Sigmoid colon (tissue), 7 donors: ENCODE data around the gene PLK2. TPM values are rescaled to one million over a fixed set of nuclear protein-coding genes. Genes with fewer than 3 reads are reported as not detected.

ENCODE experiments used
- DNase-seq: peaks from one replicate; pipeline ENCODE4 v3.0.0-alpha.2; 2019
- H3K27ac ChIP-seq, 4 donors: fragments of 200-600 bp; sonication (generic); one replicate each; pipeline ENCODE4 v1.5.1; 2016 to 2019; ENCODE audit warnings: mild to moderate bottlenecking in 1 of 4
- H3K27me3 ChIP-seq, 3 donors: fragments of 200-600 bp; sonication (generic); one replicate each; pipeline ENCODE4 v1.5.1; 2019; ENCODE audit warnings: mild to moderate bottlenecking in 1 of 3
- H3K36me3 ChIP-seq, 4 donors: fragments of 200-600 bp; sonication (generic); one replicate each; pipeline ENCODE4 v1.5.1; 2016 to 2019
- H3K4me1 ChIP-seq, 4 donors: fragments of 200-600 bp; sonication (generic); one replicate each; pipeline ENCODE4 v1.5.1; 2017 to 2019
- H3K4me3 ChIP-seq, 4 donors: fragments of 200-600 bp; sonication (generic); one replicate each; pipeline ENCODE4 v1.5.1; 2017 to 2019; ENCODE audit warnings: mild to moderate bottlenecking in 2 of 4, moderate library complexity in 1 of 4
- H3K9me3 ChIP-seq, 4 donors: fragments of 200-600 bp in 3 of 4; sonication (generic) in 3 of 4; one replicate each; pipeline versions ENCODE4 v1.5.1 to v1.6.1; 2013 to 2019
- EP300 ChIP-seq, 4 donors: sonication (generic); formaldehyde crosslinking; IDR thresholded peaks; one replicate each; pipeline ENCODE4 v1.6.1; 2017; ENCODE audit warnings: antibody characterized with exemption in 4 of 4
- POLR2A ChIP-seq, 2 donors: fragments of 450-650 bp; IDR thresholded peaks; one replicate each; pipeline ENCODE4 v1.6.1; 2016; ENCODE audit warnings: antibody characterized with exemption in 2 of 2, mild to moderate bottlenecking in 2 of 2, moderate library complexity in 2 of 2
- POLR2AphosphoS5 ChIP-seq, 4 donors: sonication (generic); formaldehyde crosslinking; IDR thresholded peaks; one replicate each; pipeline ENCODE4 v1.6.1; 2017; ENCODE audit warnings: antibody characterized with exemption in 4 of 4
- WGBS, 2 donors: extraction: QIAGEN DNeasy Blood & Tissue Kit; methylation state at CpG; one replicate each; pipeline ENCODE4 v1.1.7; 2013; 5-methylcytosine and 5-hydroxymethylcytosine counted together
- intact Hi-C: fragments of 100-400 bp; cut with DNase I; formaldehyde crosslinking; loops from one replicate; pipeline ENCODE4 v1.15.1; 2023
- polyA plus RNA-seq, 3 donors: library from polyadenylated mRNA; stranded (reverse); fragments of 200-250 nt; gene quantifications; one replicate each; pipeline ENCODE4 v1.2.3, GENCODE V29; 2013
- total RNA-seq, 4 donors: library from RNA; depleted of rRNA; stranded (reverse); fragments of >200 nt; gene quantifications; one replicate each; pipeline ENCODE4 v1.1.0, GENCODE V29; 2016
- TF ChIP-seq, protein P1 (sequence below), 4 experiments: fragments of 450-650 bp in 3 of 4; fragments of 200-600 bp in 1 of 4; IDR thresholded peaks; one replicate each; pipeline ENCODE4 v1.5.1; 2016 to 2019; ENCODE audit warnings: antibody characterized with exemption in 4 of 4, mild to moderate bottlenecking in 3 of 4, moderate library complexity in 2 of 4
- donor health status: healthy with polysubstance abuse.
- donor health status: Bipolar disorder and iron deficiency.
- donor health status: healthy.

PLK2 gene
- total and polyA plus RNA-seq, 7 donors: 6.4 to 46.3 (median 19.3) TPM

DNA sequence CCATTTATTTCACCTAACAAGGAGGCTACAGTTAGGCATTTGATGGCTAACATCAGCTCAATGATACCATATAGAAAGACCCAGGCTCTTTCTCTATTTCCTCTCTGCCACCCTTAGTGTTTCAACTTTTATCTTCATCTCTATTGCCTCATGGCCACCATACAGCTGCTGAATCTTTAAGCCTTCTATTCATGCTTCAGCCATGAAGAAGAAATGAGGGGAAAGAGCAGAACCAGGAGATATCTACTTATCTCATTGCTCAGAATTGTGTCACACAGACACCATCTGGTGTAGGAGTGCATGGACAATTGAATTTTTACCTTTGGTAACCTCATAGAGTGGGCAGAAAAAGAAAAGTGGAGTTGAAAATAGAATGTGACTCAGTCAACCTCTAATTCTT lies 38.0 kb upstream of the PLK2 start:
- intact Hi-C loops: no loop called here
- H3K27ac ChIP-seq: no peak overlapping the region
- no peak for DNase-seq
- H3K36me3 ChIP-seq: no peaks in the 10 kb centered on the region
- H3K9me3 ChIP-seq: no peaks in the 10 kb centered on the region
- H3K4me1 ChIP-seq: no peaks in the 10 kb centered on the region
- H3K4me3 ChIP-seq: no peak overlapping the region
- TF ChIP-seq POLR2AphosphoS5 (IDR thresholded peaks at IDR 0.05) (no peak), EP300 (IDR thresholded peaks at IDR 0.05) (no peak), POLR2A (IDR thresholded peaks at IDR 0.05) (no peak)
- TF ChIP-seq, protein P1, sequence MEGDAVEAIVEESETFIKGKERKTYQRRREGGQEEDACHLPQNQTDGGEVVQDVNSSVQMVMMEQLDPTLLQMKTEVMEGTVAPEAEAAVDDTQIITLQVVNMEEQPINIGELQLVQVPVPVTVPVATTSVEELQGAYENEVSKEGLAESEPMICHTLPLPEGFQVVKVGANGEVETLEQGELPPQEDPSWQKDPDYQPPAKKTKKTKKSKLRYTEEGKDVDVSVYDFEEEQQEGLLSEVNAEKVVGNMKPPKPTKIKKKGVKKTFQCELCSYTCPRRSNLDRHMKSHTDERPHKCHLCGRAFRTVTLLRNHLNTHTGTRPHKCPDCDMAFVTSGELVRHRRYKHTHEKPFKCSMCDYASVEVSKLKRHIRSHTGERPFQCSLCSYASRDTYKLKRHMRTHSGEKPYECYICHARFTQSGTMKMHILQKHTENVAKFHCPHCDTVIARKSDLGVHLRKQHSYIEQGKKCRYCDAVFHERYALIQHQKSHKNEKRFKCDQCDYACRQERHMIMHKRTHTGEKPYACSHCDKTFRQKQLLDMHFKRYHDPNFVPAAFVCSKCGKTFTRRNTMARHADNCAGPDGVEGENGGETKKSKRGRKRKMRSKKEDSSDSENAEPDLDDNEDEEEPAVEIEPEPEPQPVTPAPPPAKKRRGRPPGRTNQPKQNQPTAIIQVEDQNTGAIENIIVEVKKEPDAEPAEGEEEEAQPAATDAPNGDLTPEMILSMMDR (IDR thresholded peaks at IDR 0.05): no peak
- no peaks in the 10 kb centered on the region for H3K27me3 ChIP-seq

DNA sequence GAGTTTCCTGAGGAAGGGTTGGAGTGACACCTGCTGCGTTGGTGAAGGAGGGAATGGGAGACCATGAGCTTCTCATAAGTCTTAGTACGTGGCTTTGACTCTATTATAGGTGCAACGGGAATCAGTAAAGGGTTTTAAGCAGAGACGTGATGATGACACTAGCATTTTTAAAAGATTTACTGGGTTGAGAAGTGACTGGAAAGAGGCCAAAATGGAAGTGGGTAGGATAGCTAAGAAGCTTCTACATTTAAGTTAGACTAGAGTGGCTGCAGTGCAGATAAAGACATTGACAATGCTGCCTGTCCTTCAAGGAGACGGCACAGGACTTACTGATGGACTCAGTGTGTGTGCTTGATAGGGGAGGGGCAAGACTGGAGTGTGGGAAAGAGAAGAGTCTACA lies 37.5 kb upstream of the PLK2 start:
- DNase-seq: no peak
- Histone ChIP-seq H3K4me1 (no peaks in the 10 kb centered on the region), H3K36me3 (no peaks in the 10 kb centered on the region), H3K27me3 (no peaks in the 10 kb centered on the region), H3K27ac (no peak overlapping the region), H3K4me3 (no peak overlapping the region), H3K9me3 (no peaks in the 10 kb centered on the region)
- 73 to 77% methylated on average over 5 of the region's 5 CpGs for WGBS, 2 donors
- intact Hi-C loops: no loop called here
- TF ChIP-seq POLR2A (IDR thresholded peaks at IDR 0.05) (no peak), POLR2AphosphoS5 (IDR thresholded peaks at IDR 0.05) (no peak), EP300 (IDR thresholded peaks at IDR 0.05) (no peak)
- TF ChIP-seq, protein P1 (IDR thresholded peaks at IDR 0.05): no peak

DNA sequence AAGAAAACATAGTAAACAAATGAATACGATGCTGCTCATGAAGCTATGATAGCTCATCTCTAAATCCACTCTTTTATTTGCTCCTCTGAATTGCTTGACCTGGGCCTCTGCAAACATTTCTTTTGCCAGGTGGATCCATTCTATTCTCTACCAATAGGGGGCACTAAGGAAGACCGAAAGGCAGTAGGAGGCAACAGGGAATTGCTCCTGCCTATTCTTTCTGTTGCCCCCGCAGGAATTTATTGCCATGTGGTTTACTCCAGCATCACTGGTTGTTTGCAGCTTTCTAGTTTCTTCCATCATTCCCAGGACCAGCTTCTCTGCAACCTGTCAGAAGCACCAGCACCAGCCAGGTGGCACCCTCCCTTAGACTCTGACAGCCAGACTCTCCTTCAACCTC lies 36.6 kb upstream of the PLK2 start:
- Histone ChIP-seq H3K27ac (no peak overlapping the region), H3K36me3 (no peaks in the 10 kb centered on the region), H3K4me1 (no peaks in the 10 kb centered on the region), H3K9me3 (no peaks in the 10 kb centered on the region), H3K27me3 (no peaks in the 10 kb centered on the region), H3K4me3 (no peak overlapping the region)
- TF ChIP-seq POLR2AphosphoS5 (IDR thresholded peaks at IDR 0.05) (no peak), POLR2A (IDR thresholded peaks at IDR 0.05) (no peak), EP300 (IDR thresholded peaks at IDR 0.05) (no peak)
- TF ChIP-seq, protein P1 (IDR thresholded peaks at IDR 0.05): no peak
- DNase-seq: no peak
- intact Hi-C loops: no loop called here
- WGBS, 2 donors: 32 to 75% methylated on average over 3 of the region's 3 CpGs

DNA sequence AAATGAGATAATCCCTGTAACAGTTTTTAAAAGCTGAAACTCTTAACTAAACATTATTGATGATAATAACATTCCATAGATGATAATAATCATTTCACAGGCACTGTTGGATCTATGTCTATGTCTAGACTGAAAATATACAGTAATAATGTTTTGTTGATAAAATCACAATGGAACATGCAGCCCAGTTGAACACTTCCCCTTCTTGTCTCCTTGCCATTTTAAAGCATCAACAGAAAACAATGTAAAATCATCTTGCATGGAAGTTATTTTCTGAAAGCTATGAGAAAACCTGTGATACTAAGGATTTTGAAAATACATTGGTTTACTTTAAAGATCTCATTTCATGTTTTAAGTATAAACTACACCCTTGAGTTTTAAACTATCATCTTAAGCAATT lies 33.3 kb upstream of the PLK2 start:
- Histone ChIP-seq H3K9me3 (no peaks in the 10 kb centered on the region), H3K27ac (no peak overlapping the region), H3K4me1 (no peaks in the 10 kb centered on the region), H3K27me3 (no peaks in the 10 kb centered on the region), H3K4me3 (no peak overlapping the region), H3K36me3 (no peaks in the 10 kb centered on the region)
- intact Hi-C loops: no loop called here
- no peak for DNase-seq
- TF ChIP-seq, protein P1 (IDR thresholded peaks at IDR 0.05): no peak
- TF ChIP-seq POLR2A (IDR thresholded peaks at IDR 0.05): no peak
- no peak for TF ChIP-seq EP300 (IDR thresholded peaks at IDR 0.05)
- no peak for TF ChIP-seq POLR2AphosphoS5 (IDR thresholded peaks at IDR 0.05)

DNA sequence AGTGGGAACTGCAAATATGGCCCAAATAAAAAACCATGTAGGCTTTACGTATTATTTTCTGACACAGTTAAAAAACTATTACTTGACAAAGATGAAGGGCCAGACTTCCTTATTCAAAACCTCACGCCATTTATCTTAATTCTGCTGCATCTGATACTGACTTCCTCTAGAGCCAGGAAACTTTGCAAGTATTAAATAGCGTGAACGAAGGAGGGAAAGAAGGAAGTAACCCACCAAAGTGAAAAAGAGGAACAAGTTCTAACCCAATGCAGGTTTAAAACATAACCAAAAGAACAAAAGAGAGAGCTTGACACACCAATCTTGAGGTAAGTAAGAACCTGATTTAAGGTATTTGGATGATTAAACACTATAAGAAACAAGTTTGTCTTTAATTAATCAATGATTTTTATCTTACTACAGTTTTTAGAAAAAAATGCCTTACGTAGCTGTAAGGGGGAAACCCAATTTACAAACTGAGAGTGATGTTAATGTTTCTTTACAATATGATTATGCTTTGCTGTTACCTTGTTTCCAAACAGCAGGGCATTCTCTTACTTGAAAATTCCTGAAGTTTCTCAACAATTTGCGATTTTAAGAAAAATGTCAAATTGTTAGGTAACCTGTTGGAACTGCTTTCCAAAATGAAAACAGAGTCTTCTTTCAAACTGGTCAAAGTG lies 31.5 kb upstream of the PLK2 start, which contains the start of gene GAPT:
GAPT (plus strand) TSS at position 220 of the 677 bp plus-strand sequence. CDS start 3,102 bp downstream, outside the sequence.
- intact Hi-C loops: no loop called here
- no peak for DNase-seq
- no peaks in the 10 kb centered on the region for H3K9me3 ChIP-seq
- H3K27me3 ChIP-seq: no peaks in the 10 kb centered on the region
- 46 to 80% methylated on average over 6 of the region's 6 CpGs for WGBS, 2 donors
- H3K36me3 ChIP-seq: no peaks in the 10 kb centered on the region
- no peak within 1 kb of the TSS for H3K27ac ChIP-seq
- H3K4me1 ChIP-seq: no peaks in the 10 kb centered on the region
- no peak within 1 kb of the TSS for H3K4me3 ChIP-seq
- TF ChIP-seq EP300 (IDR thresholded peaks at IDR 0.05) (no peak), POLR2A (IDR thresholded peaks at IDR 0.05) (no peak), POLR2AphosphoS5 (IDR thresholded peaks at IDR 0.05) (no peak)
- TF ChIP-seq, protein P1 (IDR thresholded peaks at IDR 0.05): no peak
